GM23338 (cell line): Measurements from ENCODE around the gene CD9. TPM values are rescaled to one million over a fixed set of nuclear protein-coding genes. Genes with fewer than 3 reads are reported as not detected.

ENCODE experiments used
- ATAC-seq: fragments of 200-7000 bp; cut with Tn5 transposase; 3 replicates; pipeline ENCODE4 v1.9.1; 2020
- DNase-seq: peaks from one replicate; pipeline ENCODE4 v3.0.0-alpha.2; 2015; ENCODE audit warnings: low spot score
- H2AFZ ChIP-seq: fragments of 200-600 bp; sonication (generic); 2 replicates; pipeline ENCODE4 v1.8.0; 2016; ENCODE audit warnings: antibody characterized with exemption, mild to moderate bottlenecking, moderate library complexity
- H3F3A ChIP-seq: fragments of 200-600 bp; sonication (generic); replicated peaks from 2 replicates; pipeline ENCODE4 v1.8.0; 2017; ENCODE audit warnings: antibody characterized with exemption, mixed run types, low read depth
- H3K27ac ChIP-seq: fragments of 200-600 bp; sonication (generic); 2 replicates; pipeline ENCODE4 v1.6.1; 2016; ENCODE audit warnings: low read depth
- H3K27me3 ChIP-seq: fragments of 200-600 bp; sonication (generic); 2 replicates; pipeline ENCODE4 v1.8.0; 2016; ENCODE audit warnings: mild to moderate bottlenecking, mixed run types, moderate library complexity; ENCODE audit not compliant: insufficient read depth
- H3K36me3 ChIP-seq: fragments of 200-600 bp; sonication (generic); 2 replicates; pipeline ENCODE4 v1.8.0; 2016; ENCODE audit warnings: mild to moderate bottlenecking; ENCODE audit not compliant: insufficient read depth
- H3K4me1 ChIP-seq: fragments of 200-600 bp; sonication (generic); 2 replicates; pipeline ENCODE4 v1.8.0; 2016; ENCODE audit warnings: mild to moderate bottlenecking, moderate library complexity; ENCODE audit not compliant: insufficient read depth
- H3K4me2 ChIP-seq: fragments of 200-600 bp; sonication (generic); 2 replicates; pipeline ENCODE4 v1.7.1; 2017; ENCODE audit warnings: mixed run types
- H3K4me3 ChIP-seq: fragments of 200-600 bp; sonication (generic); 2 replicates; pipeline ENCODE4 v1.6.1; 2016; ENCODE audit warnings: mixed run types
- H3K79me2 ChIP-seq: fragments of 200-600 bp; sonication (generic); replicated peaks from 2 replicates; pipeline ENCODE4 v1.8.0; 2017; ENCODE audit warnings: mild to moderate bottlenecking; ENCODE audit not compliant: insufficient read depth
- H3K9me2 ChIP-seq: fragments of 200-600 bp; sonication (generic); 2 replicates; pipeline ENCODE4 v1.8.0; 2017; ENCODE audit not compliant: insufficient read depth
- H4K20me1 ChIP-seq: fragments of 200-600 bp; sonication (generic); replicated peaks from 2 replicates; pipeline ENCODE4 v1.8.0; 2017; ENCODE audit warnings: mild to moderate bottlenecking; ENCODE audit not compliant: insufficient read depth
- H3K27ac Mint-ChIP-seq: 2 replicates; pipeline ENCODE4 v1.8.0; 2020; ENCODE audit warnings: inconsistent platforms, mild to moderate bottlenecking, moderate library complexity, mixed read lengths
- H3K27me3 Mint-ChIP-seq: 3 replicates; pipeline ENCODE4 v1.8.0; 2022; ENCODE audit warnings: low read depth, mild to moderate bottlenecking, moderate library complexity, mixed read lengths, inconsistent platforms; ENCODE audit not compliant: insufficient read depth, poor library complexity
- H3K36me3 Mint-ChIP-seq: 3 replicates; pipeline ENCODE4 v1.8.0; 2021; ENCODE audit warnings: low read depth, mild to moderate bottlenecking, inconsistent platforms, moderate library complexity, mixed read lengths
- H3K4me1 Mint-ChIP-seq: 3 replicates; pipeline ENCODE4 v1.8.0; 2020; ENCODE audit warnings: mild to moderate bottlenecking, inconsistent platforms, mixed read lengths
- H3K4me3 Mint-ChIP-seq: 3 replicates; pipeline ENCODE4 v1.8.0; 2021; ENCODE audit warnings: moderate library complexity, mild to moderate bottlenecking, inconsistent platforms, mixed read lengths
- H3K9me3 Mint-ChIP-seq: 3 replicates; pipeline ENCODE4 v1.8.0; 2020; ENCODE audit warnings: moderate library complexity, mild to moderate bottlenecking, inconsistent platforms, mixed read lengths
- EZH2 ChIP-seq: fragments of 200-600 bp; sonication (generic); IDR thresholded peaks from one replicate; pipeline ENCODE4 v1.8.0; 2017; ENCODE audit warnings: antibody characterized with exemption, mild to moderate bottlenecking, low read depth; ENCODE audit not compliant: unreplicated experiment
- EZH2phosphoT487 ChIP-seq: fragments of 200-600 bp; sonication (generic); IDR thresholded peaks from one replicate; pipeline ENCODE4 v1.8.1; 2018; ENCODE audit warnings: antibody characterized with exemption; ENCODE audit not compliant: unreplicated experiment
- JUNB ChIP-seq: IDR thresholded peaks from one replicate; pipeline ENCODE4 v1.6.1; 2016; ENCODE audit warnings: antibody characterized with exemption; ENCODE audit not compliant: unreplicated experiment
- NANOG ChIP-seq: IDR thresholded peaks from 2 replicates; pipeline ENCODE4 v1.6.1; 2016; ENCODE audit warnings: antibody characterized with exemption, borderline replicate concordance
- POLR2AphosphoS5 ChIP-seq: IDR thresholded peaks from 2 replicates; pipeline ENCODE4 v1.6.1; 2016; ENCODE audit warnings: antibody characterized with exemption, low read depth
- STAT1 ChIP-seq: IDR thresholded peaks from one replicate; pipeline ENCODE4 v1.6.1; 2016; ENCODE audit warnings: antibody characterized with exemption; ENCODE audit not compliant: unreplicated experiment
- ZNF114 ChIP-seq: fragments of 250-450 bp; sonication (Bioruptor Pico); IDR thresholded peaks from 2 replicates; pipeline ENCODE4 v1.5.0; 2020; ENCODE audit warnings: mild to moderate bottlenecking, moderate library complexity
- ZNF331 ChIP-seq: fragments of 250-450 bp; sonication (Bioruptor Pico); IDR thresholded peaks from 2 replicates; pipeline ENCODE4 v1.5.0; 2020; ENCODE audit warnings: low read depth, mild to moderate bottlenecking, moderate library complexity
- polyA plus RNA-seq: library from polyadenylated mRNA; unstranded; fragments of >200 nt; fragmentation: Nextera tagmentation; extraction: Ambion mirVana; gene quantifications from 2 replicates; pipeline ENCODE4 v1.2.1, GENCODE V29; 2016
- total RNA-seq: library from RNA; depleted of rRNA; stranded (reverse); fragments of >200 nt; shearing (Covaris generic); gene quantifications from 2 replicates; pipeline ENCODE4 v1.2.3, GENCODE V29; 2014
- TF ChIP-seq, protein P1 (sequence below): IDR thresholded peaks from one replicate; pipeline ENCODE4 v1.6.1; 2018; ENCODE audit warnings: antibody characterized with exemption; ENCODE audit not compliant: unreplicated experiment
- TF ChIP-seq, protein P2 (sequence below): IDR thresholded peaks from 2 replicates; pipeline ENCODE4 v1.6.1; 2016; ENCODE audit warnings: antibody characterized with exemption
- TF ChIP-seq, protein P3 (sequence below): fragments of 250-450 bp; sonication (Bioruptor Pico); IDR thresholded peaks from 2 replicates; pipeline ENCODE4 v1.5.0; 2020; ENCODE audit warnings: mild to moderate bottlenecking, moderate library complexity

The CD9 gene
- total and polyA plus RNA-seq, 2 experiments from 2014 or later = 222 to 251 TPM

DNA sequence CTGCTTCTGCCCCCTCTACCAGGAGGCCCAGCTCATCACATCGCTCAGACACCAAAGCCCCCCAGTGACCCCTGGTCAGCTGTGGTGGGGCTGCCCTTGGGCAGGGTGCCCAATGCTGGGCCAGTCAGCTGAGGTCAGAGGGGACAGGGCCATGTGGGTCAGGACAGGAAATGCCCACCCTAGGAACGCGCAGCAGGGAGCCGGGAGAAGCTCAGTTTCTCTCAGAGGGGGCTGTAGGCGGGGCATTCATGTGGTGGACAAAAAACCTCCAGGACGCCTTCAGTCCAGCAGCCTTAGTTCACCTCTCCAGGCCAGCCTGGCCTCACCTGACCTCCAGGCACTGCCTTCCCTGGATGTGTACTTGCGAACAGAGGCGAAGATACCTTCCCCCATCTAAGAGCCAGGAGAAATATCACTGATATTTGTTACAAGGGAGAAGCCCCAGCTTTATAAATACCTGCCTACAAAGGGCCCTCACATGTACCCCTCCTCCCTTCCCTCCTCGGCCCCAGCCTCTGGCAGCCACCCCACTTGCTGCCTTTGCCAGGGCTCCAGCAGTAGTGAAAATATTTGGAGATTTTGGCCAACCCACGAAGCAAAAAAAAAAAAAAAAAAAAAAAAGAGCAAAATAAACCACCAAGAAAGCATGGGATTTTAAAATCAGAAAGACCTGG is 68.4 kb downstream of the CD9 start (continued):
- TF ChIP-seq, protein P1, sequence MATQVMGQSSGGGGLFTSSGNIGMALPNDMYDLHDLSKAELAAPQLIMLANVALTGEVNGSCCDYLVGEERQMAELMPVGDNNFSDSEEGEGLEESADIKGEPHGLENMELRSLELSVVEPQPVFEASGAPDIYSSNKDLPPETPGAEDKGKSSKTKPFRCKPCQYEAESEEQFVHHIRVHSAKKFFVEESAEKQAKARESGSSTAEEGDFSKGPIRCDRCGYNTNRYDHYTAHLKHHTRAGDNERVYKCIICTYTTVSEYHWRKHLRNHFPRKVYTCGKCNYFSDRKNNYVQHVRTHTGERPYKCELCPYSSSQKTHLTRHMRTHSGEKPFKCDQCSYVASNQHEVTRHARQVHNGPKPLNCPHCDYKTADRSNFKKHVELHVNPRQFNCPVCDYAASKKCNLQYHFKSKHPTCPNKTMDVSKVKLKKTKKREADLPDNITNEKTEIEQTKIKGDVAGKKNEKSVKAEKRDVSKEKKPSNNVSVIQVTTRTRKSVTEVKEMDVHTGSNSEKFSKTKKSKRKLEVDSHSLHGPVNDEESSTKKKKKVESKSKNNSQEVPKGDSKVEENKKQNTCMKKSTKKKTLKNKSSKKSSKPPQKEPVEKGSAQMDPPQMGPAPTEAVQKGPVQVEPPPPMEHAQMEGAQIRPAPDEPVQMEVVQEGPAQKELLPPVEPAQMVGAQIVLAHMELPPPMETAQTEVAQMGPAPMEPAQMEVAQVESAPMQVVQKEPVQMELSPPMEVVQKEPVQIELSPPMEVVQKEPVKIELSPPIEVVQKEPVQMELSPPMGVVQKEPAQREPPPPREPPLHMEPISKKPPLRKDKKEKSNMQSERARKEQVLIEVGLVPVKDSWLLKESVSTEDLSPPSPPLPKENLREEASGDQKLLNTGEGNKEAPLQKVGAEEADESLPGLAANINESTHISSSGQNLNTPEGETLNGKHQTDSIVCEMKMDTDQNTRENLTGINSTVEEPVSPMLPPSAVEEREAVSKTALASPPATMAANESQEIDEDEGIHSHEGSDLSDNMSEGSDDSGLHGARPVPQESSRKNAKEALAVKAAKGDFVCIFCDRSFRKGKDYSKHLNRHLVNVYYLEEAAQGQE = no peak
- TF ChIP-seq ZNF331 (no peak), ZNF114 (CRISPR knock-in tag) (no peak)
- TF ChIP-seq, protein P2, sequence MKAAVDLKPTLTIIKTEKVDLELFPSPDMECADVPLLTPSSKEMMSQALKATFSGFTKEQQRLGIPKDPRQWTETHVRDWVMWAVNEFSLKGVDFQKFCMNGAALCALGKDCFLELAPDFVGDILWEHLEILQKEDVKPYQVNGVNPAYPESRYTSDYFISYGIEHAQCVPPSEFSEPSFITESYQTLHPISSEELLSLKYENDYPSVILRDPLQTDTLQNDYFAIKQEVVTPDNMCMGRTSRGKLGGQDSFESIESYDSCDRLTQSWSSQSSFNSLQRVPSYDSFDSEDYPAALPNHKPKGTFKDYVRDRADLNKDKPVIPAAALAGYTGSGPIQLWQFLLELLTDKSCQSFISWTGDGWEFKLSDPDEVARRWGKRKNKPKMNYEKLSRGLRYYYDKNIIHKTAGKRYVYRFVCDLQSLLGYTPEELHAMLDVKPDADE = no peak

DNA sequence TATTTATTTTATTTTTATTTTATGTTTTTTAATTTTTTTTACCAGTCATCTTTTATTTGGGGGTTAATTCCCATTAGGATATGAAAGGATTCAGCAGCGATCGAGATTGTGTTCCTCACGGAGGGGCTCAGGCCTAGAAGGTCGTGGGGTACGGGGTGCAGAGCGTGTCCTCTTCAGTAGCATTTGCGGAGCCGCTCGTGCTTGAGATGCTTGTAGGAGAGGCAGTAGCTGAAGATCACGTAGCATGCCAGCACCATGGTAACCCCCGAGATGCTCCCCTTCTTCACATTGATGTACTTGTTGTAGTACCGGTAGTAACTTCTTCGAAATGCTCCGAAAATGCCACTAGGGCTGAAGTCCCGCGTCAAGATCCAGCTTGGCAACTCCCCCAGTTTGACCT is 69.8 kb downstream of the CD9 start:
- H3K27ac ChIP-seq = no peak overlapping the region
- no peak overlapping the region for H3K27ac Mint-ChIP-seq
- no peak overlapping the region for H3K4me2 ChIP-seq
- H3K79me2 ChIP-seq = no peaks in the 10 kb centered on the region
- H2AFZ ChIP-seq = no peak overlapping the region
- no peaks in the 10 kb centered on the region for H4K20me1 ChIP-seq
- peaks cover 45% of the 10 kb centered on the region for H3K4me1 Mint-ChIP-seq
- no peak for ATAC-seq
- no peaks in the 10 kb centered on the region; the same call in 2 of the 3 replicates for H3K9me3 Mint-ChIP-seq
- no peaks in the 10 kb centered on the region for H3F3A ChIP-seq
- H3K9me2 ChIP-seq = no peaks in the 10 kb centered on the region
- no peaks in the 10 kb centered on the region for H3K36me3 Mint-ChIP-seq
- TF ChIP-seq NANOG (no peak), ZNF331 (no peak), EZH2phosphoT487 (no peak), JUNB (no peak), STAT1 (no peak), POLR2AphosphoS5 (no peak), EZH2 (no peak)
- TF ChIP-seq, protein P3, sequence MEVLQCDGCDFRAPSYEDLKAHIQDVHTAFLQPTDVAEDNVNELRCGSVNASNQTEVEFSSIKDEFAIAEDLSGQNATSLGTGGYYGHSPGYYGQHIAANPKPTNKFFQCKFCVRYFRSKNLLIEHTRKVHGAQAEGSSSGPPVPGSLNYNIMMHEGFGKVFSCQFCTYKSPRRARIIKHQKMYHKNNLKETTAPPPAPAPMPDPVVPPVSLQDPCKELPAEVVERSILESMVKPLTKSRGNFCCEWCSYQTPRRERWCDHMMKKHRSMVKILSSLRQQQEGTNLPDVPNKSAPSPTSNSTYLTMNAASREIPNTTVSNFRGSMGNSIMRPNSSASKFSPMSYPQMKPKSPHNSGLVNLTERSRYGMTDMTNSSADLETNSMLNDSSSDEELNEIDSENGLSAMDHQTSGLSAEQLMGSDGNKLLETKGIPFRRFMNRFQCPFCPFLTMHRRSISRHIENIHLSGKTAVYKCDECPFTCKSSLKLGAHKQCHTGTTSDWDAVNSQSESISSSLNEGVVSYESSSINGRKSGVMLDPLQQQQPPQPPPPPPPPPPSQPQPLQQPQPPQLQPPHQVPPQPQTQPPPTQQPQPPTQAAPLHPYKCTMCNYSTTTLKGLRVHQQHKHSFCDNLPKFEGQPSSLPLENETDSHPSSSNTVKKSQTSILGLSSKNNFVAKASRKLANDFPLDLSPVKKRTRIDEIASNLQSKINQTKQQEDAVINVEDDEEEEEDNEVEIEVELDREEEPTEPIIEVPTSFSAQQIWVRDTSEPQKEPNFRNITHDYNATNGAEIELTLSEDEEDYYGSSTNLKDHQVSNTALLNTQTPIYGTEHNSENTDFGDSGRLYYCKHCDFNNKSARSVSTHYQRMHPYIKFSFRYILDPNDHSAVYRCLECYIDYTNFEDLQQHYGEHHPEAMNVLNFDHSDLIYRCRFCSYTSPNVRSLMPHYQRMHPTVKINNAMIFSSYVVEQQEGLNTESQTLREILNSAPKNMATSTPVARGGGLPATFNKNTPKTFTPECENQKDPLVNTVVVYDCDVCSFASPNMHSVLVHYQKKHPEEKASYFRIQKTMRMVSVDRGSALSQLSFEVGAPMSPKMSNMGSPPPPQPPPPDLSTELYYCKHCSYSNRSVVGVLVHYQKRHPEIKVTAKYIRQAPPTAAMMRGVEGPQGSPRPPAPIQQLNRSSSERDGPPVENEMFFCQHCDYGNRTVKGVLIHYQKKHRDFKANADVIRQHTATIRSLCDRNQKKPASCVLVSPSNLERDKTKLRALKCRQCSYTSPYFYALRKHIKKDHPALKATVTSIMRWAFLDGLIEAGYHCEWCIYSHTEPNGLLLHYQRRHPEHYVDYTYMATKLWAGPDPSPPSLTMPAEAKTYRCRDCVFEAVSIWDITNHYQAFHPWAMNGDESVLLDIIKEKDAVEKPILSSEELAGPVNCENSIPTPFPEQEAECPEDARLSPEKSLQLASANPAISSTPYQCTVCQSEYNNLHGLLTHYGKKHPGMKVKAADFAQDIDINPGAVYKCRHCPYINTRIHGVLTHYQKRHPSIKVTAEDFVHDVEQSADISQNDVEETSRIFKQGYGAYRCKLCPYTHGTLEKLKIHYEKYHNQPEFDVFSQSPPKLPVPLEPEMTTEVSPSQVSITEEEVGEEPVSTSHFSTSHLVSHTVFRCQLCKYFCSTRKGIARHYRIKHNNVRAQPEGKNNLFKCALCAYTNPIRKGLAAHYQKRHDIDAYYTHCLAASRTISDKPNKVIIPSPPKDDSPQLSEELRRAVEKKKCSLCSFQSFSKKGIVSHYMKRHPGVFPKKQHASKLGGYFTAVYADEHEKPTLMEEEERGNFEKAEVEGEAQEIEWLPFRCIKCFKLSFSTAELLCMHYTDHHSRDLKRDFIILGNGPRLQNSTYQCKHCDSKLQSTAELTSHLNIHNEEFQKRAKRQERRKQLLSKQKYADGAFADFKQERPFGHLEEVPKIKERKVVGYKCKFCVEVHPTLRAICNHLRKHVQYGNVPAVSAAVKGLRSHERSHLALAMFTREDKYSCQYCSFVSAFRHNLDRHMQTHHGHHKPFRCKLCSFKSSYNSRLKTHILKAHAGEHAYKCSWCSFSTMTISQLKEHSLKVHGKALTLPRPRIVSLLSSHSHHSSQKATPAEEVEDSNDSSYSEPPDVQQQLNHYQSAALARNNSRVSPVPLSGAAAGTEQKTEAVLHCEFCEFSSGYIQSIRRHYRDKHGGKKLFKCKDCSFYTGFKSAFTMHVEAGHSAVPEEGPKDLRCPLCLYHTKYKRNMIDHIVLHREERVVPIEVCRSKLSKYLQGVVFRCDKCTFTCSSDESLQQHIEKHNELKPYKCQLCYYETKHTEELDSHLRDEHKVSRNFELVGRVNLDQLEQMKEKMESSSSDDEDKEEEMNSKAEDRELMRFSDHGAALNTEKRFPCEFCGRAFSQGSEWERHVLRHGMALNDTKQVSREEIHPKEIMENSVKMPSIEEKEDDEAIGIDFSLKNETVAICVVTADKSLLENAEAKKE (CRISPR knock-in tag) = no peak
- TF ChIP-seq, protein P2 = no peak
- no peak for DNase-seq
- H3K27me3 ChIP-seq = no peaks in the 10 kb centered on the region
- no peak overlapping the region for H3K4me3 Mint-ChIP-seq
- peaks cover 15% of the 10 kb centered on the region for H3K27me3 Mint-ChIP-seq
- no peaks in the 10 kb centered on the region for H3K36me3 ChIP-seq
- peaks cover 39% of the 10 kb centered on the region for H3K4me1 ChIP-seq
- H3K4me3 ChIP-seq = no peak overlapping the region
